ENCODE measurements around the gene WNT9A.
"Not testable (repeated sequence)": the region's sequence is repeated elsewhere in the genome, so short reads cannot be mapped to it uniquely, and the experiment has no call there.

The WNT9A gene

GRCh38 chr1:227923353-227924167 lies 24.2 kb downstream of the WNT9A start:
- no peak for DNase-seq

- DNase-seq = peak; percentile 76
Measured at GRCh38 chr1:227922501-227923352, 25.0 kb downstream of the WNT9A start.

GRCh38 chr1:227921461-227922185 lies 26.1 kb downstream of the WNT9A start:
- DNase-seq = no peak

GRCh38 chr1:227920896-227921295 lies 26.8 kb downstream of the WNT9A start:
- no peak for DNase-seq

- no peak for DNase-seq
Measured at GRCh38 chr1:227920426-227920825, 27.3 kb downstream of the WNT9A start.

GRCh38 chr1:227919906-227920305 lies 27.8 kb downstream of the WNT9A start:
- peak; percentile 75 for DNase-seq

GRCh38 chr1:227918736-227919135 lies 29.0 kb downstream of the WNT9A start:
- no peak for DNase-seq

GRCh38 chr1:227918083-227918700 lies 29.5 kb downstream of the WNT9A start:
- no peak for DNase-seq

- peak; percentile 86 for DNase-seq
Measured at GRCh38 chr1:227917081-227917950, 30.4 kb downstream of the WNT9A start.

- no peak for DNase-seq
Measured at GRCh38 chr1:227916655-227917054, 31.1 kb downstream of the WNT9A start.

GRCh38 chr1:227915564-227916553 lies 31.9 kb downstream of the WNT9A start:
- no peak for DNase-seq

GRCh38 chr1:227914801-227915563 lies 32.8 kb downstream of the WNT9A start:
- DNase-seq = peak; percentile 53

- peak; percentile 90 for DNase-seq
Measured at GRCh38 chr1:227913764-227914721, 33.7 kb downstream of the WNT9A start.

GRCh38 chr1:227913396-227913763 lies 34.4 kb downstream of the WNT9A start:
- DNase-seq = peak; percentile 79

GRCh38 chr1:227912866-227913265 lies 34.9 kb downstream of the WNT9A start:
- peak; percentile 65 for DNase-seq

GRCh38 chr1:227911376-227911775 lies 36.4 kb downstream of the WNT9A start:
- DNase-seq = no peak

GRCh38 chr1:227910511-227911153 lies 37.1 kb downstream of the WNT9A start:
- peak; percentile 49 for DNase-seq

- not testable (repeated sequence) for DNase-seq
Measured at GRCh38 chr1:227909923-227910328, 37.8 kb downstream of the WNT9A start.
